ENCODE measurements around the gene ETDC. TPM values are rescaled to one million over a fixed set of nuclear protein-coding genes. Genes with fewer than 3 reads are reported as not detected.

ETDC gene
- total and polyA plus RNA-seq, 4 experiments from 2014 or later, result not detected

GRCh38 chrX:135345107-135345589 lies 35.9 kb downstream of the ETDC start:
- Mint-ChIP-seq H3K27me3 (no peaks in the 10 kb centered on the region), H3K4me3 (peak overlapping the region; percentile 71 to 87 (median 80)), H3K27ac (peak overlapping the region; percentile 54 to 97 (median 83)), H3K4me1 (peaks cover 26 to 56% (median 43%) of the 10 kb centered on the region in 4 donors), H3K9me3 (peaks cover 0 to 2% (median 0%) of the 10 kb centered on the region in 8 donors), H3K36me3 (peaks cover 9 to 42% of the 10 kb centered on the region in 2 donors)
- DNase-seq, result no peak
- ChIA-PET CTCF (ENCODE audit: partially characterized antibody) (no interaction called here), POLR2A (ENCODE audit: partially characterized antibody) (no interaction called here)
- no peaks in the 10 kb centered on the region for H3K27me3 ChIP-seq (ENCODE audit: insufficient read depth, low read length)
- H3K4me3 ChIP-seq (ENCODE audit: low read length in 2 of 2), result peak overlapping the region in 1 of 2 donors; percentile 79
- intact Hi-C loops (cut with micrococcal nuclease), result no loop called here
- peaks cover 43% of the 10 kb centered on the region for H3K4me1 ChIP-seq (ENCODE audit: insufficient read depth, low read length)
- no peaks in the 10 kb centered on the region for H3K9me3 ChIP-seq (ENCODE audit: control insufficient read depth in 1 of 2, low read length in 2 of 2)
- peak overlapping the region; percentile 84 for H3K27ac ChIP-seq (ENCODE audit: low read depth, low read length)
- H3K36me3 ChIP-seq (ENCODE audit: insufficient read depth, low read length), result no peaks in the 10 kb centered on the region

- H3K36me3 ChIP-seq (ENCODE audit: insufficient read depth, low read length), result no peaks in the 10 kb centered on the region
- no peaks in the 10 kb centered on the region for H3K9me3 ChIP-seq (ENCODE audit: control insufficient read depth in 1 of 2, low read length in 2 of 2)
- H3K27ac ChIP-seq (ENCODE audit: low read depth, low read length), result no peak overlapping the region
- no peak overlapping the region for H3K4me3 Mint-ChIP-seq
- H3K27me3 ChIP-seq (ENCODE audit: insufficient read depth, low read length), result no peaks in the 10 kb centered on the region
- H3K4me3 ChIP-seq (ENCODE audit: low read length in 2 of 2), result no peak overlapping the region
- POLR2A ChIA-PET (ENCODE audit: partially characterized antibody), result no interaction called here
- H3K9me3 Mint-ChIP-seq, result peaks cover 0 to 2% (median 0%) of the 10 kb centered on the region in 8 donors
- DNase-seq, result no peak
- H3K27ac Mint-ChIP-seq, result no peak overlapping the region
- no peaks in the 10 kb centered on the region for H3K27me3 Mint-ChIP-seq
- H3K4me1 Mint-ChIP-seq, result peaks cover 13 to 37% (median 28%) of the 10 kb centered on the region in 4 donors
- intact Hi-C loops (cut with micrococcal nuclease), result no loop called here
- H3K36me3 Mint-ChIP-seq, result peaks cover 11 to 46% of the 10 kb centered on the region in 2 donors
- H3K4me1 ChIP-seq (ENCODE audit: insufficient read depth, low read length), result peaks cover 25% of the 10 kb centered on the region
- CTCF ChIA-PET (ENCODE audit: partially characterized antibody), result no interaction called here
Observed at GRCh38 chrX:135346975-135347374, 37.7 kb downstream of the ETDC start.

GRCh38 chrX:135347381-135348016 lies 38.2 kb downstream of the ETDC start:
- POLR2A ChIA-PET (ENCODE audit: partially characterized antibody), result no interaction called here
- no peak overlapping the region for H3K27ac Mint-ChIP-seq
- intact Hi-C loops (cut with micrococcal nuclease), result no loop called here
- peaks cover 11 to 48% of the 10 kb centered on the region in 2 donors for H3K36me3 Mint-ChIP-seq
- no peaks in the 10 kb centered on the region for H3K36me3 ChIP-seq (ENCODE audit: insufficient read depth, low read length)
- no peaks in the 10 kb centered on the region for H3K27me3 Mint-ChIP-seq
- no peak for DNase-seq
- peaks cover 0 to 2% (median 0%) of the 10 kb centered on the region in 8 donors for H3K9me3 Mint-ChIP-seq
- H3K4me1 Mint-ChIP-seq, result peaks cover 9 to 32% (median 24%) of the 10 kb centered on the region in 4 donors
- CTCF ChIA-PET (ENCODE audit: partially characterized antibody), result no interaction called here
- no peaks in the 10 kb centered on the region for H3K27me3 ChIP-seq (ENCODE audit: insufficient read depth, low read length)
- H3K4me1 ChIP-seq (ENCODE audit: insufficient read depth, low read length), result peaks cover 20% of the 10 kb centered on the region
- H3K4me3 Mint-ChIP-seq, result no peak overlapping the region
- no peak overlapping the region for H3K27ac ChIP-seq (ENCODE audit: low read depth, low read length)
- no peak overlapping the region for H3K4me3 ChIP-seq (ENCODE audit: low read length in 2 of 2)
- no peaks in the 10 kb centered on the region for H3K9me3 ChIP-seq (ENCODE audit: control insufficient read depth in 1 of 2, low read length in 2 of 2)

GRCh38 chrX:135354288-135354687 lies 45.0 kb downstream of the ETDC start:
- H3K4me1 ChIP-seq (ENCODE audit: insufficient read depth, low read length), result no peaks in the 10 kb centered on the region
- H3K4me1 Mint-ChIP-seq, result peaks cover 0 to 3% (median 1%) of the 10 kb centered on the region in 4 donors
- no peaks in the 10 kb centered on the region for H3K27me3 ChIP-seq (ENCODE audit: insufficient read depth, low read length)
- peaks cover 11 to 24% of the 10 kb centered on the region in 2 donors for H3K36me3 Mint-ChIP-seq
- no peak overlapping the region for H3K27ac ChIP-seq (ENCODE audit: low read depth, low read length)
- CTCF ChIA-PET (ENCODE audit: partially characterized antibody), result no interaction called here
- no peak for DNase-seq
- H3K9me3 ChIP-seq (ENCODE audit: control insufficient read depth in 1 of 2, low read length in 2 of 2), result no peaks in the 10 kb centered on the region
- H3K27me3 Mint-ChIP-seq, result no peaks in the 10 kb centered on the region
- POLR2A ChIA-PET (ENCODE audit: partially characterized antibody), result no interaction called here
- H3K4me3 Mint-ChIP-seq, result no peak overlapping the region
- H3K4me3 ChIP-seq (ENCODE audit: low read length in 2 of 2), result no peak overlapping the region
- no peak overlapping the region for H3K27ac Mint-ChIP-seq
- intact Hi-C loops (cut with micrococcal nuclease), result no loop called here
- H3K36me3 ChIP-seq (ENCODE audit: insufficient read depth, low read length), result no peaks in the 10 kb centered on the region
- H3K9me3 Mint-ChIP-seq, result no peaks in the 10 kb centered on the region

Other genes starting within 250 kb of the ETDC start
- under 1 TPM; 0.53 to 0.58 TPM for gene SMIM10L2B, start 210.8 kb upstream of the ETDC start, total RNA-seq
- gene SMIM10L2B, start 210.8 kb upstream of the ETDC start, polyA plus RNA-seq, result under 1 TPM in 1 of 2 donors, not detected in 1; 0.49 TPM
- not detected for gene ETDB, start 189.0 kb upstream of the ETDC start, total RNA-seq
- gene ETDB, start 189.0 kb upstream of the ETDC start, polyA plus RNA-seq, result not detected
- gene CT55, start 138.1 kb upstream of the ETDC start, total RNA-seq, result not detected
- not detected for gene CT55, start 138.1 kb upstream of the ETDC start, polyA plus RNA-seq
- not detected for gene ETDA, start 57.4 kb upstream of the ETDC start, total RNA-seq
- not detected for gene ETDA, start 57.4 kb upstream of the ETDC start, polyA plus RNA-seq
- 10 to 100 TPM; 20.3 to 22.7 TPM for gene ZNF75D, start 34.6 kb downstream of the ETDC start, total RNA-seq
- gene ZNF75D, start 34.6 kb downstream of the ETDC start, polyA plus RNA-seq, result 1 to 10 TPM; 7.4 to 9.0 TPM
- 1 to 10 TPM; 8.9 to 9.5 TPM for gene ZNF449, start 35.3 kb downstream of the ETDC start, total RNA-seq
- 1 to 10 TPM; 2.5 to 3.2 TPM for gene ZNF449, start 35.3 kb downstream of the ETDC start, polyA plus RNA-seq
- 1 to 10 TPM; 2.8 to 3.1 TPM for gene SMIM10L2A, start 112.5 kb downstream of the ETDC start, total RNA-seq
- gene SMIM10L2A, start 112.5 kb downstream of the ETDC start, polyA plus RNA-seq, result under 1 TPM; 0.06 to 0.25 TPM
- 10 to 100 TPM; 43.7 to 46.0 TPM for gene INTS6L, start 211.2 kb downstream of the ETDC start, total RNA-seq
- 1 to 10 TPM; 5.4 to 6.2 TPM for gene INTS6L, start 211.2 kb downstream of the ETDC start, polyA plus RNA-seq

All from CD4-positive, alpha-beta memory T cell (primary cell).